Epithelial cell of proximal tubule (primary cell): Measurements from ENCODE around the gene PPP2R2D. TPM values are rescaled to one million over a fixed set of nuclear protein-coding genes. Genes with fewer than 3 reads are reported as not detected.

Experiments used
- DNase-seq: peaks from one replicate; pipeline ENCODE4 v3.0.0-alpha.2; 2011; ENCODE audit warnings: low read depth
- H3K4me3 ChIP-seq: 2 replicates; pipeline ENCODE4 v1.5.1; 2011; ENCODE audit warnings: low read depth, mild to moderate bottlenecking, low read length
- total RNA-seq: library from RNA; depleted of rRNA; stranded (reverse); fragments of >200 nt; gene quantifications from 2 replicates; pipeline ENCODE4 v1.2.3, GENCODE V29; 2015
- TF ChIP-seq, protein P1 (sequence below): conservative IDR thresholded peaks from 2 replicates; pipeline ENCODE4 v1.5.1; 2012; ENCODE audit warnings: low read depth, mild to moderate bottlenecking, low read length

Gene PPP2R2D
- total RNA-seq, 1 donor from 2014 or later = 28.6 TPM

DNA sequence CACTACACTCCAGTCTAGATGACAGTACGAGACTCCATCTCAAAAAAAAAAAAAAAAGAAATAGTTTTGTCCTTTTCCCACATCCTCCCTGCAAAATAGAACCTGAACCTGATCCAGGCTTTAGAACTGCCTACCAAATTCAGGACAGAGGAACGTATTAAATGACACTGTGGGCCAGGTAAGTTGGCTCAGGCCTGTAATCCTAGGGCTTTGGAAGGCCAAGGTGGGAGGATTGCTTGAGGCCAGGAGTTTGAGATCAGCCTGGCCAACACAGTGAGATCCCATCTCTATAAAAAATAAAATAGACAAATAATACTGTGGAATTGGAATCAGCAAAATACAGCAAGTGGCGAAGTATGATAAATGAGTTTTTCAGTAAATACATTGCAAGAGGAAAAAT, 90.9 kb downstream of the PPP2R2D start:
- H3K4me3 ChIP-seq = no peak overlapping the region
- no peak for DNase-seq
- TF ChIP-seq, protein P1, sequence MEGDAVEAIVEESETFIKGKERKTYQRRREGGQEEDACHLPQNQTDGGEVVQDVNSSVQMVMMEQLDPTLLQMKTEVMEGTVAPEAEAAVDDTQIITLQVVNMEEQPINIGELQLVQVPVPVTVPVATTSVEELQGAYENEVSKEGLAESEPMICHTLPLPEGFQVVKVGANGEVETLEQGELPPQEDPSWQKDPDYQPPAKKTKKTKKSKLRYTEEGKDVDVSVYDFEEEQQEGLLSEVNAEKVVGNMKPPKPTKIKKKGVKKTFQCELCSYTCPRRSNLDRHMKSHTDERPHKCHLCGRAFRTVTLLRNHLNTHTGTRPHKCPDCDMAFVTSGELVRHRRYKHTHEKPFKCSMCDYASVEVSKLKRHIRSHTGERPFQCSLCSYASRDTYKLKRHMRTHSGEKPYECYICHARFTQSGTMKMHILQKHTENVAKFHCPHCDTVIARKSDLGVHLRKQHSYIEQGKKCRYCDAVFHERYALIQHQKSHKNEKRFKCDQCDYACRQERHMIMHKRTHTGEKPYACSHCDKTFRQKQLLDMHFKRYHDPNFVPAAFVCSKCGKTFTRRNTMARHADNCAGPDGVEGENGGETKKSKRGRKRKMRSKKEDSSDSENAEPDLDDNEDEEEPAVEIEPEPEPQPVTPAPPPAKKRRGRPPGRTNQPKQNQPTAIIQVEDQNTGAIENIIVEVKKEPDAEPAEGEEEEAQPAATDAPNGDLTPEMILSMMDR = no peak

DNA sequence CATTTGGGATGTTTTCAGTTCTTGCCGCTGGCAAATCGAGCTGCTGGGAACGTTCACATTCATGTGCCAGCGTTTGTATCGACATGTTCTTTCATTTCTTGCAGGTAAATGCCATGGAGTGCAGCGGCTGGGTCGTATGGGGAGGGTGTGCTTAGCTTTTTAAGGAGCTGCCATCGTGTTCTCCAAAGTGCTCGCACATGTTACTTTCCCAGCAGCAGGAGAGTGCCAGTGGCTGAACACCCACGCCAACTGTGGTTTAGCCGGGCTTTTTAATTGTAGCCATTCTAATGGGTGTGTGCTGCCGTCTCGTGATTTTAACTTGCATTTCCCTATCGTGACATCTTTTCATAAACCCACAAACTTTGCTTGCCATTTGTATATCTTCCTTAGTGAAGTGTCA, 92.5 kb downstream of the PPP2R2D start:
- DNase-seq = no peak
- TF ChIP-seq, protein P1 = no peak
- no peak overlapping the region for H3K4me3 ChIP-seq

DNA sequence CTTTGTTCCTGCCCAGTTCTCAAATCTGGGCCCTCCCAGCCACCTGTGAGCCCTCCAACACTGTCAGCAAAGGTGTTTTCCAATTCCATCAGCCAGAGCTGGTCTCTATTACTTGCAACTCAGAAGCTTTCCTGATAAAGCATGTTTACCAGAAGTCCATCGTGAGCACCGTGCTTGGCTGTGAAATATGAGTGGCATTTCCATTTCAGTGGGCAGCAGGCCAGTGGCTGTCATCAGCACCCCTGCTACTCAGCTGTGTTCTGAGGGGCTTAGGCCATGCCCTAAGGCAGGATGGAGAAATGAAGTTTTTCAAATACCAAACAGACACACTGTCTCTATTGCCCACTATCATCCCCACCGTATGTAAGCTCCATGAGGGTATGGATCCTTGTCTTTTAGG, 93.6 kb downstream of the PPP2R2D start:
- no peak for DNase-seq
- TF ChIP-seq, protein P1 = no peak
- H3K4me3 ChIP-seq = no peak overlapping the region

DNA sequence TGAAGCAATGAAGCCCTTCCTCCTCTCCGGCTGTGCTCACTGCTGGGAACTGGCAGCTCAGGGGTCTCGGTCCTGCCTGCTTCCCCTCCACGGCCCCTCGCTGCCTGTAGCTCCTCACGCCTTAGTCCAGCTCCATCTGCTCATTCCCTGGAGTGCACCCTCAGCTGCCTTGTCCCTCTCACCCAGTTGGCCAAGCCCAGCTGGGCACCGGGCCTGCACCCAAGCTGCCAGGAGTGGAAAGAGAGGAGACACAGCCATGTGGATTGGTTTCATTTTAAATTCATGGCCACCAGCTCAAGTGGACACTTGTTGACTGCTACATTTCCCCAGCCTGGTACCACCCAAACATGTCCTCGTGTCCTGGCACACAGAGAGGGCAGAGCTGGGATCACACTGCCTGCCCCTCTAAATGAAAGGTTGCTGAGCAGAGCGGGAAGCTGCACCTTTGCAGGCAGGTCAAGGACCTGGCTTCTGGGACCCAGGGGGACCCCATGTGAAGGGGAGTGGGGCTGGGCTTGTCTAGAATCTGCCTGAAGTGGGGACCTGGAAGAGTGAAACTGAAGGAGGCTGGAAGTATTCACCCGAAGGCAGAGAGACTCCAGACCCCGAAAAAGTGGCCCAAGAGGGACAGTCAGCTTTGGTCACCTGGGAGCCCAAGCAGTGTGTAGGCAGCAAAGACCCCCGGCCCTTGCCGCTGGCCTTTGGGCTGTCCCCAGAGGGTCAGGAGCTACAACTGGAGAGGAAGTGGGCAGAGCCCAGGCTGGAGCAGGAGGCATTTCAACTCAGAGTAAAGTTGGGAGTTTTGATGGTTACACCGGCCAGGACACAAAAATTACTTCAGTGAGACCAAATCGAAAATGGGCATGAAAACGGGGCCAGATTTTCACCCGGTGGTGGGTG, 95.9 kb downstream of the PPP2R2D start:
- TF ChIP-seq, protein P1 = no peak
- DNase-seq = no peak
- H3K4me3 ChIP-seq = no peak overlapping the region

DNA sequence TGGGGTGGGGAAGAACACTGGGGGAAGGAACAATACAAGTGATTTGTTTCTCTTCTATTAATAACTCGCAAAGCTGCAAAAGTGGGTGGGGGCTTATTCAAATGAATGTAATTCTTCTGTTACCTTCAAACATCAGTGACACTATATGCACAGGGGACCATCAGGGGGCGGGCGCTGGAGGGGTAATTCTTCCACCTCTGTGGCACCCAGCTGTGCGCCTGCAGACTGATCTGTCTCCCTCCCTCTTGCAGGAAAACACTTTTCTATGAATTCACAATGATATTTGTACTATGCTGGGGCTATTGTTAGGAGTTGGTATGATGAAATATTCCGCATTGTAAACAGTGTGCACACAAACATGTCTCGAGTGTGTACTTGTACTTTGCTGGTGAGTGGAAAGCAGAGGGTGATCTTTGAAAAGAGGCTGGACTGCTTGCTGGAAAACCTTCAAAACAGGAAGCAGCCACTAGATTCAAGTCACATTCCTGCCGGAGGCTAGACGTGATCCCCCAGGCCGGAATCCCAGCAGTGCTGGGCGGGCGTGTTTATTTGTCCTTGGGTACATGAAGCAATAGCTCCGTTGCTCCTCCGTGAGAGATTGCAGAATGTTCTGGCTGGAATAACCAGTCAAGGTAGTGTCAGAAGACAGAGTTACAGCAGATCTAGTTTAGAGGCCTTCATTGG, 96.7 kb downstream of the PPP2R2D start:
- DNase-seq = no peak
- TF ChIP-seq, protein P1 = no peak
- H3K4me3 ChIP-seq = no peak overlapping the region

DNA sequence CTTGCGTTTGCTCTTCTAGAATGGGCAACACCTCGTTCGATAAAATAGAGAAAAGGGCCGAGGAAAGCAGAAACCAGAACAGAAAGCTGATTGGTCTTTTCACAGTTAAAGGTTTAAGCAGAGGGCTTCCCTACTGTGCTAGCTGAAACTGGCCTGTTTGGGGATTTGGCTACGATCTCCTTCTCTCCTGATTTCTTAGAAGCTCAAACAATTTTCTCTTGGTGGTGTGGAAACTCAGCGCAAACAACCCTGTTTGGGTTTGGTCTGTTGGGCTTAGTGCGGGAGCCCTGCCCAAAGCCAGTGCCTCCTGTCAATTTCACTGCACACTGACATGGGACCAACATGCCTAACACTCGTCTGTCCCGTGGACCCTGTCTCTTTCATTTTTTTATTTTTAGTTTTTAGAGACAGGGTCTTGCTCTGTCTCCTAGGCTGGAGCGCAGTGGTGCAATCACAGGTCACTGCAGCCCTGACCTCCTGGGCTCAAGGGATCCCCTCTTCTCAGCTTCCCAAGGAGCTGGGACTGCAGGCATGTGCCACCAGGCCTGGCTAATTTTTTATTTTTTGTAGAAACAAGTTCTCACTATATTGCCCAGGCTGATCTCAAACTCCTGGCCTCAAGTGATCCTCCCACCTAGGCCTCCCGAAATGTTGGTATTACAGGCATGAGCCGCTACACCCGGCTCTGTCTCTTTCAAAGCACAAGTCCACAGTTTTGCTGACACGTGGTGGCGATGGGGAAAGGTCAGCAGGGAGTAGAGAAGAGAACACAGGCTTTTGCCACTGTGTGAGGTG, 97.4 kb downstream of the PPP2R2D start:
- H3K4me3 ChIP-seq = no peak overlapping the region
- TF ChIP-seq, protein P1 = no peak
- DNase-seq = no peak
